ENCODE data around the gene ACAA2. TPM values are rescaled to one million over a fixed set of nuclear protein-coding genes. Genes with fewer than 3 reads are reported as not detected.

Gene ACAA2
- total and polyA plus RNA-seq, 9 donors = 28.6 to 96.2 (median 44.1) TPM

DNA sequence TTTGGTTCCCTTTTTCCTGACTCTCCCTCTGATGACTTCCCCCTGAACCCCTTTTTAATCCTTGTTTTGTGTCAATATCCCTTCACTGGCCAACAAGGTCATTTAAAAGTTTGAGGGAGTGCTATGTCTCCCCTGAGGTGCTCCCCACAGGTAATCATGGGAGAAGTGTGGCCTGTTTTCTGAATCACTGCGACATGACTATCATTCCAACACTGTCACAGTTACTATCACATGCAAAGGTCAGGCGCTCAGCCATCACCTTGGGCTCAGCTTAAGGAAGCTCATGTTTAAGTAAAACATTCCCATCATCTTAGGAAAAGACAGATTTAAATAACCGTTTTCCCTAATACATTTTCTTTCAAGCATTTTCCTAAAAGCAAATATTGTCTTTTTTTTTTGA lies 20.9 kb upstream of the ACAA2 start:
- Histone ChIP-seq H3K27ac (no peak overlapping the region), H3K4me1 (ENCODE audit: insufficient read depth) (no peaks in the 10 kb centered on the region), H3K36me3 (no peaks in the 10 kb centered on the region), H3K4me3 (no peak overlapping the region), H3K27me3 (no peaks in the 10 kb centered on the region), H3K9me3 (no peaks in the 10 kb centered on the region)
- WGBS, 3 donors = 30 to 91% (median 58%) methylated on average over 3 of the region's 3 CpGs
- intact Hi-C loops (cut with DNase I) = no loop called here
- no peak for DNase-seq
- TF ChIP-seq EP300 (IDR thresholded peaks at IDR 0.05) (no peak), POLR2A (IDR thresholded peaks at IDR 0.05) (no peak)
- TF ChIP-seq, protein P1, sequence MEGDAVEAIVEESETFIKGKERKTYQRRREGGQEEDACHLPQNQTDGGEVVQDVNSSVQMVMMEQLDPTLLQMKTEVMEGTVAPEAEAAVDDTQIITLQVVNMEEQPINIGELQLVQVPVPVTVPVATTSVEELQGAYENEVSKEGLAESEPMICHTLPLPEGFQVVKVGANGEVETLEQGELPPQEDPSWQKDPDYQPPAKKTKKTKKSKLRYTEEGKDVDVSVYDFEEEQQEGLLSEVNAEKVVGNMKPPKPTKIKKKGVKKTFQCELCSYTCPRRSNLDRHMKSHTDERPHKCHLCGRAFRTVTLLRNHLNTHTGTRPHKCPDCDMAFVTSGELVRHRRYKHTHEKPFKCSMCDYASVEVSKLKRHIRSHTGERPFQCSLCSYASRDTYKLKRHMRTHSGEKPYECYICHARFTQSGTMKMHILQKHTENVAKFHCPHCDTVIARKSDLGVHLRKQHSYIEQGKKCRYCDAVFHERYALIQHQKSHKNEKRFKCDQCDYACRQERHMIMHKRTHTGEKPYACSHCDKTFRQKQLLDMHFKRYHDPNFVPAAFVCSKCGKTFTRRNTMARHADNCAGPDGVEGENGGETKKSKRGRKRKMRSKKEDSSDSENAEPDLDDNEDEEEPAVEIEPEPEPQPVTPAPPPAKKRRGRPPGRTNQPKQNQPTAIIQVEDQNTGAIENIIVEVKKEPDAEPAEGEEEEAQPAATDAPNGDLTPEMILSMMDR (IDR thresholded peaks at IDR 0.05) = no peak

DNA sequence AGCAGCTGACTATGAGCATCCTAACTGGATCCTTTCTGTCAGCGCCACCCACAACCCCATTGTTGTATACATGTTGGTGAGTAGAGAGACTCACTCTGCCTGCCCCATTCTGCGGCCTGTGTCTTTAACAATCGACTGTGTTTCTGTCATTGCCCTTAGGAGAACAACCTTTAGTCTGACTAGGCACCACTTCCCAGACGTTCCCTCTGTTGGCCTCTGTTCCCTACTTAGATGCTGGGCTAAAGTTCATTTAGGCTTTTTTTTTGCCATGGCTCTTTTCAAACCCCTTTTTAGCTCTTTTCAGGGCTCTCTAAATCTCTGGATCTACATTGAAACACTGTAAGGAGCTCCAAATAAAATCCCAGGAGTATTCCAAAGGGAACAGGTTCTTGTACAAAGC lies 20.5 kb upstream of the ACAA2 start:
- Histone ChIP-seq H3K36me3 (no peaks in the 10 kb centered on the region), H3K27me3 (no peaks in the 10 kb centered on the region), H3K27ac (no peak overlapping the region), H3K9me3 (no peaks in the 10 kb centered on the region), H3K4me3 (no peak overlapping the region), H3K4me1 (ENCODE audit: insufficient read depth) (no peaks in the 10 kb centered on the region)
- 77 to 86% (median 83%) methylated on average over 4 of the region's 4 CpGs for WGBS, 3 donors
- TF ChIP-seq POLR2A (IDR thresholded peaks at IDR 0.05) (no peak), EP300 (IDR thresholded peaks at IDR 0.05) (no peak)
- TF ChIP-seq, protein P1 (IDR thresholded peaks at IDR 0.05) = no peak
- intact Hi-C loops (cut with DNase I) = no loop called here
- no peak for DNase-seq

DNA sequence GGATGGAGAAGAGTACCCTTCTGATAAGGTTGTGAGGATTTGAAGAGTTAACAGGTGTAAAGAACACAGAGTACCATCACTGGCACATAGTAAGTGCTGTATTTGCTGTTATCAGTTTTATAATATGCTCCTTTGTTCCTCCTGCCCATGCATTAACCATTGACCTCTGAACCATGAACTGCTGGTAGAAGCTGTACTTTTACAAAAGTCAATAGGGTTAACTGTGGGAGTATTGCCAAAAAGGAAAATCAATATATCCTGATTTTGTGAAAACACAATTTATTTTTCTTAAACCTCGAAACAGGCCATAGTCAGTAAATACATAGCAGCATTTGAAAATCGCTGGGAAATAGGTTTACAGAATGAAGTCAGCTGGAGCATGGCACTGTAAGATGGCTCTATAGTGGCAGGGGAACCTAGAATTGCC lies 18.9 kb upstream of the ACAA2 start:
- no peak overlapping the region for H3K4me3 ChIP-seq
- H3K27me3 ChIP-seq = no peaks in the 10 kb centered on the region
- H3K27ac ChIP-seq = no peak overlapping the region
- no peaks in the 10 kb centered on the region for H3K4me1 ChIP-seq (ENCODE audit: insufficient read depth)
- TF ChIP-seq, protein P1 (IDR thresholded peaks at IDR 0.05) = no peak
- TF ChIP-seq POLR2A (IDR thresholded peaks at IDR 0.05) (no peak), EP300 (IDR thresholded peaks at IDR 0.05) (no peak)
- H3K9me3 ChIP-seq = no peaks in the 10 kb centered on the region
- H3K36me3 ChIP-seq = no peaks in the 10 kb centered on the region
- intact Hi-C loops (cut with DNase I) = no loop called here
- WGBS, 3 donors = 88 to 91% (median 89%) methylated on average over 2 of the region's 2 CpGs
- no peak for DNase-seq

DNA sequence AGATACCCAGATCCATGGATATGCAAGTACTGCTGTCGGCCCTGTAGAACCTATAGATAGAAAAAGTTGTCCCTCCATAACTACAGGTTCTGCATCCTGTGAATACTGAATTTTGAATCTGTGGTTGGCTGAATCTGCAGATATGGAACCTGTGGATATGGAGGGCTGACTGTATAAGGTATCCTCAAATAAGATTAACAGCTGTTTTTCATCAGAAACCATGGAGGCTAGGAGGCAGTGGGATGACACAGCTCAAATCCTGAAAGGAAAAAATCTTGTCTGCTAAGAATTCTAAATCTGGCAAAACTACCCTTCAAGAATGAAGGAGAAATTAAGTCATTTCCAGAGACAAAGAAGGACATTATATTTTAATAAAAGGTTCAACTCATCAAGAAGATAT lies 14.7 kb upstream of the ACAA2 start:
- 95 to 100% (median 100%) methylated on average over 1 of the region's 1 CpG for WGBS, 3 donors
- no peak overlapping the region for H3K4me3 ChIP-seq
- H3K9me3 ChIP-seq = no peaks in the 10 kb centered on the region
- intact Hi-C loops (cut with DNase I) = no loop called here
- no peak for TF ChIP-seq POLR2A (IDR thresholded peaks at IDR 0.05)
- TF ChIP-seq EP300 (IDR thresholded peaks at IDR 0.05) = no peak
- TF ChIP-seq, protein P1 (IDR thresholded peaks at IDR 0.05) = no peak
- DNase-seq = no peak
- no peaks in the 10 kb centered on the region for H3K27me3 ChIP-seq
- no peaks in the 10 kb centered on the region for H3K36me3 ChIP-seq
- H3K4me1 ChIP-seq (ENCODE audit: insufficient read depth) = no peaks in the 10 kb centered on the region
- no peak overlapping the region for H3K27ac ChIP-seq
